Neural cell (in vitro differentiated cells): ENCODE results near the gene MXRA8. TPM values are rescaled to one million over a fixed set of nuclear protein-coding genes. Genes with fewer than 3 reads are reported as not detected.

Source experiments
- H2AFZ ChIP-seq: fragments of 200-600, 300-800 bp; sonication (generic), shearing (Covaris generic); 2 replicates; pipeline ENCODE4 v1.6.0; 2014; ENCODE audit warnings: low read depth, mild to moderate bottlenecking, antibody characterized with exemption, low read length, moderate library complexity
- H3F3A ChIP-seq: fragments of 200-600 bp; shearing (Covaris generic); 2 replicates; pipeline ENCODE4 v1.6.1; 2016; ENCODE audit warnings: mild to moderate bottlenecking, moderate library complexity, mixed read lengths, antibody characterized with exemption, low read length; ENCODE audit not compliant: insufficient read depth, poor library complexity, severe bottlenecking
- H3K27ac ChIP-seq: fragments of 200-600, 300-800 bp; sonication (generic), shearing (Covaris generic); 2 replicates; pipeline ENCODE4 v1.5.1; 2014; ENCODE audit warnings: mild to moderate bottlenecking, low read length, moderate library complexity
- H3K27me3 ChIP-seq: fragments of 300-800, 200-600 bp; sonication (generic), shearing (Covaris generic); 2 replicates; pipeline ENCODE4 v1.6.0; 2014; ENCODE audit warnings: mild to moderate bottlenecking, low read depth, low read length, moderate library complexity; ENCODE audit not compliant: insufficient read depth
- H3K36me3 ChIP-seq: fragments of 300-800, 200-600 bp; sonication (generic), shearing (Covaris generic); 2 replicates; pipeline ENCODE4 v1.5.1; 2014; ENCODE audit warnings: mild to moderate bottlenecking, antibody characterized with exemption, low read length, moderate library complexity; ENCODE audit not compliant: insufficient read depth
- H3K4me2 ChIP-seq: fragments of 300-800, 200-600 bp; sonication (generic), shearing (Covaris generic); 2 replicates; pipeline ENCODE4 v1.6.0; 2014; ENCODE audit warnings: mild to moderate bottlenecking, low read length
- H3K4me3 ChIP-seq: fragments of 300-800, 200-600 bp; sonication (generic), shearing (Covaris generic); 2 replicates; pipeline ENCODE4 v1.5.1; 2014; ENCODE audit warnings: mild to moderate bottlenecking, low read length, moderate library complexity
- H3K79me2 ChIP-seq: fragments of 200-600 bp; shearing (Covaris generic); replicated peaks from 2 replicates; pipeline ENCODE4 v1.6.0; 2014; ENCODE audit warnings: mild to moderate bottlenecking, low read length, moderate library complexity; ENCODE audit not compliant: insufficient read depth
- H3K9ac ChIP-seq: fragments of 300-800, 200-600 bp; sonication (generic), shearing (Covaris generic); 2 replicates; pipeline ENCODE4 v1.6.1; 2016; ENCODE audit warnings: mild to moderate bottlenecking, low read length, mixed read lengths
- H3K9me2 ChIP-seq: fragments of 200-600 bp; shearing (Covaris generic); 2 replicates; pipeline ENCODE4 v1.6.1; 2016; ENCODE audit warnings: mild to moderate bottlenecking, low read length, mixed read lengths; ENCODE audit not compliant: insufficient read depth
- H3K9me3 ChIP-seq: fragments of 200-600, 300-800 bp; sonication (generic), shearing (Covaris generic); 2 replicates; pipeline ENCODE4 v1.6.1; 2016; ENCODE audit warnings: mild to moderate bottlenecking, mixed run types, low read length, moderate library complexity, mixed read lengths
- H4K20me1 ChIP-seq: fragments of 200-600 bp; shearing (Covaris generic); 2 replicates; pipeline ENCODE4 v1.6.1; 2016; ENCODE audit warnings: mild to moderate bottlenecking, mixed run types; ENCODE audit not compliant: insufficient read depth
- EP300 ChIP-seq: fragments of 450-650 bp; conservative IDR thresholded peaks from 2 replicates; pipeline ENCODE4 v1.6.1; 2014; ENCODE audit warnings: antibody characterized with exemption, mild to moderate bottlenecking, moderate library complexity; ENCODE audit not compliant: poor library complexity, severe bottlenecking
- EZH2 ChIP-seq: fragments of 200-600, 300-800 bp; shearing (Covaris generic), sonication (generic); IDR thresholded peaks from 2 replicates; pipeline ENCODE4 v1.6.1; 2014; ENCODE audit warnings: antibody characterized with exemption, low read length, borderline replicate concordance, mild to moderate bottlenecking; ENCODE audit not compliant: insufficient read depth, poor library complexity, severe bottlenecking
- MXI1 ChIP-seq: fragments of 450-650 bp; conservative IDR thresholded peaks from 2 replicates; pipeline ENCODE4 v1.6.1; 2014; ENCODE audit warnings: antibody characterized with exemption, mild to moderate bottlenecking; ENCODE audit not compliant: poor library complexity, severe bottlenecking
- POLR2AphosphoS5 ChIP-seq: IDR thresholded peaks from 2 replicates; pipeline ENCODE4 v1.6.1; 2012
- RAD21 ChIP-seq: fragments of 450-650 bp; conservative IDR thresholded peaks from 2 replicates; pipeline ENCODE4 v1.6.1; 2014; ENCODE audit warnings: antibody characterized with exemption, mild to moderate bottlenecking, moderate library complexity
- SMC3 ChIP-seq: fragments of 450-650 bp; conservative IDR thresholded peaks from 2 replicates; pipeline ENCODE4 v1.6.1; 2014; ENCODE audit warnings: antibody characterized with exemption, mild to moderate bottlenecking, moderate library complexity; ENCODE audit not compliant: poor library complexity
- TAF1 ChIP-seq: IDR thresholded peaks from 2 replicates; pipeline ENCODE4 v1.6.1; 2012; ENCODE audit warnings: low read depth
- polyA plus RNA-seq: library from polyadenylated mRNA; depleted of rRNA; stranded (reverse); fragments of >200 nt; gene quantifications from 2 replicates; pipeline ENCODE4 v1.2.3, GENCODE V29; 2014
- TF ChIP-seq, protein P1 (sequence below): fragments of 450-650 bp; IDR thresholded peaks from 2 replicates; pipeline ENCODE4 v1.5.1; 2014; ENCODE audit warnings: antibody characterized with exemption, mild to moderate bottlenecking, moderate library complexity; ENCODE audit not compliant: poor library complexity, severe bottlenecking
- TF ChIP-seq, protein P2 (sequence below): IDR thresholded peaks from 2 replicates; pipeline ENCODE4 v1.6.1; 2012; ENCODE audit warnings: borderline replicate concordance

MXRA8 gene
- polyA plus RNA-seq, 1 donor from 2014 or later = 1.7 TPM

DNA sequence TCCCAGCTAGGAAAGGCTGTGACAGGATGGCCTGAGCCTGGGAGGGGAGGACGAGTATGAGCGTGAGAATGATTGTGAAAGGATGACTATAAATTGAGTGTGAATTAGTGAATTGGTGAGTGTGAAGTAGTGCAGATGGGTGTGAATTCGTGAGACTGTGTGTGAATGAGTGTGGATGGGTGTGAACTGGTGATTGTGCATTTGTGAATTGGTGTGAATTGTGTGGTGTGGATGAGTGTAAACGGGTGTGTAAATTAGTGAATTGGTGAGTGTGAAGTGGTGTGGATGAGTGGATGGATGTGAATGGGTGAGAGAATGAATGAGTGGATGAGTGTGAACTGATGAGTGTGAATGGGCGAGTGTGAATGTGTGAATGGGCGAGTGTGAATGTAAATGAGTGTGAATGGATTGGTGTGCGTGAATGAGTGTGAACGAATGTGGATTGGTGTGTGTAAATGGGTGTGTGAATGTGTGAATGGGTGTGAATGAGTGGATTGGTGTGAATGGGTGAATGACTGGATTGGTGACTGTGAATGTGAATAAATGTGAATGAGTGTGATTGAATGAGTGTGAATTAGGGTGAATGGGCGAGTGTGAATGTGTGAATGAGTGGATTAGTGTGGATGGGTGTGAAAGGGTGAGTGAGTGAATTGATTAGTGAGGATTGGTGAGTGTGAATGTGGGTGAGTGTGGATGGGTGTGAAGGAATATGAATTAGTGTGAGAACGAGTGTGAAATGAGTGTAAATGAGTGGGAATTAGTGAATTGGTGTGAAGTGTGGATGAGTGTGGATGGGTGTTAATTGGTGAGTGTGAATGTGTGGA, 7.7 kb upstream of the MXRA8 start:
- no peaks in the 10 kb centered on the region for H3K36me3 ChIP-seq
- H3K9ac ChIP-seq = no peak overlapping the region
- H3K27me3 ChIP-seq = no peaks in the 10 kb centered on the region
- no peak overlapping the region for H3K27ac ChIP-seq
- H3K79me2 ChIP-seq = no peaks in the 10 kb centered on the region
- H4K20me1 ChIP-seq = no peaks in the 10 kb centered on the region
- H3K9me3 ChIP-seq = no peaks in the 10 kb centered on the region
- TF ChIP-seq SMC3 (no peak), POLR2AphosphoS5 (no peak), TAF1 (no peak), EP300 (no peak), EZH2 (no peak), RAD21 (no peak), MXI1 (no peak)
- TF ChIP-seq, protein P1, sequence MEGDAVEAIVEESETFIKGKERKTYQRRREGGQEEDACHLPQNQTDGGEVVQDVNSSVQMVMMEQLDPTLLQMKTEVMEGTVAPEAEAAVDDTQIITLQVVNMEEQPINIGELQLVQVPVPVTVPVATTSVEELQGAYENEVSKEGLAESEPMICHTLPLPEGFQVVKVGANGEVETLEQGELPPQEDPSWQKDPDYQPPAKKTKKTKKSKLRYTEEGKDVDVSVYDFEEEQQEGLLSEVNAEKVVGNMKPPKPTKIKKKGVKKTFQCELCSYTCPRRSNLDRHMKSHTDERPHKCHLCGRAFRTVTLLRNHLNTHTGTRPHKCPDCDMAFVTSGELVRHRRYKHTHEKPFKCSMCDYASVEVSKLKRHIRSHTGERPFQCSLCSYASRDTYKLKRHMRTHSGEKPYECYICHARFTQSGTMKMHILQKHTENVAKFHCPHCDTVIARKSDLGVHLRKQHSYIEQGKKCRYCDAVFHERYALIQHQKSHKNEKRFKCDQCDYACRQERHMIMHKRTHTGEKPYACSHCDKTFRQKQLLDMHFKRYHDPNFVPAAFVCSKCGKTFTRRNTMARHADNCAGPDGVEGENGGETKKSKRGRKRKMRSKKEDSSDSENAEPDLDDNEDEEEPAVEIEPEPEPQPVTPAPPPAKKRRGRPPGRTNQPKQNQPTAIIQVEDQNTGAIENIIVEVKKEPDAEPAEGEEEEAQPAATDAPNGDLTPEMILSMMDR = no peak
- TF ChIP-seq, protein P2, sequence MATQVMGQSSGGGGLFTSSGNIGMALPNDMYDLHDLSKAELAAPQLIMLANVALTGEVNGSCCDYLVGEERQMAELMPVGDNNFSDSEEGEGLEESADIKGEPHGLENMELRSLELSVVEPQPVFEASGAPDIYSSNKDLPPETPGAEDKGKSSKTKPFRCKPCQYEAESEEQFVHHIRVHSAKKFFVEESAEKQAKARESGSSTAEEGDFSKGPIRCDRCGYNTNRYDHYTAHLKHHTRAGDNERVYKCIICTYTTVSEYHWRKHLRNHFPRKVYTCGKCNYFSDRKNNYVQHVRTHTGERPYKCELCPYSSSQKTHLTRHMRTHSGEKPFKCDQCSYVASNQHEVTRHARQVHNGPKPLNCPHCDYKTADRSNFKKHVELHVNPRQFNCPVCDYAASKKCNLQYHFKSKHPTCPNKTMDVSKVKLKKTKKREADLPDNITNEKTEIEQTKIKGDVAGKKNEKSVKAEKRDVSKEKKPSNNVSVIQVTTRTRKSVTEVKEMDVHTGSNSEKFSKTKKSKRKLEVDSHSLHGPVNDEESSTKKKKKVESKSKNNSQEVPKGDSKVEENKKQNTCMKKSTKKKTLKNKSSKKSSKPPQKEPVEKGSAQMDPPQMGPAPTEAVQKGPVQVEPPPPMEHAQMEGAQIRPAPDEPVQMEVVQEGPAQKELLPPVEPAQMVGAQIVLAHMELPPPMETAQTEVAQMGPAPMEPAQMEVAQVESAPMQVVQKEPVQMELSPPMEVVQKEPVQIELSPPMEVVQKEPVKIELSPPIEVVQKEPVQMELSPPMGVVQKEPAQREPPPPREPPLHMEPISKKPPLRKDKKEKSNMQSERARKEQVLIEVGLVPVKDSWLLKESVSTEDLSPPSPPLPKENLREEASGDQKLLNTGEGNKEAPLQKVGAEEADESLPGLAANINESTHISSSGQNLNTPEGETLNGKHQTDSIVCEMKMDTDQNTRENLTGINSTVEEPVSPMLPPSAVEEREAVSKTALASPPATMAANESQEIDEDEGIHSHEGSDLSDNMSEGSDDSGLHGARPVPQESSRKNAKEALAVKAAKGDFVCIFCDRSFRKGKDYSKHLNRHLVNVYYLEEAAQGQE = no peak
- no peaks in the 10 kb centered on the region for H3F3A ChIP-seq
- no peak overlapping the region for H2AFZ ChIP-seq
- H3K9me2 ChIP-seq = no peaks in the 10 kb centered on the region
- no peak overlapping the region for H3K4me3 ChIP-seq
- no peak overlapping the region for H3K4me2 ChIP-seq

DNA sequence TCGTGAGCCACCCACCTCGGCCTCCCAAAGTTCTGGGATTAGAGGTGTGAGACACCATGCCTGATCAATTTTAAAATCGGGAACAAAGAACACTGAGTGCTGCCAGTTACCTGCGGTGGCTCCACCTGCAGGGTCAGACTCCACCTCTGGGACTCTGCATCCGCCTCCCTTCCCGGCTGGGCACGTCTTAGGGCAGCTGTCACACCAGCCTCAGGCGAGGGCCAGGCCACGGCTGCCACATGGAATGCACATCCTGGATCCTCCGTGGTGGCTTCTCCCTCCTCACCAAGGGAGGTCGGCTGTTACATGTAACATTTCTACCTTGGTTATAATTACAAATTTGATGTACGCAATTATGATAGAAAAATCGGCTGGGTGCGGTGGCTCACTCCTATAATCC, 5.9 kb upstream of the MXRA8 start:
- H3F3A ChIP-seq = no peaks in the 10 kb centered on the region
- no peak overlapping the region for H3K4me3 ChIP-seq
- no peaks in the 10 kb centered on the region for H3K9me3 ChIP-seq
- H3K27ac ChIP-seq = no peak overlapping the region
- H2AFZ ChIP-seq = no peak overlapping the region
- no peaks in the 10 kb centered on the region for H3K27me3 ChIP-seq
- no peak overlapping the region for H3K4me2 ChIP-seq
- H3K79me2 ChIP-seq = no peaks in the 10 kb centered on the region
- H3K36me3 ChIP-seq = no peaks in the 10 kb centered on the region
- H3K9me2 ChIP-seq = no peaks in the 10 kb centered on the region
- no peaks in the 10 kb centered on the region for H4K20me1 ChIP-seq
- H3K9ac ChIP-seq = no peak overlapping the region
- TF ChIP-seq EZH2 (no peak), EP300 (no peak)
- TF ChIP-seq, protein P2 = no peak
